ENCODE measurements around the gene ADARB2.

GRCh38 chr10:1163831-1164230 lies 573.5 kb downstream of the ADARB2 start:
- TF ChIP-seq TAF1 (IDR thresholded peaks at IDR 0.05; ENCODE audit: borderline replicate concordance, insufficient read depth, low read length) (no peak), POLR2AphosphoS5 (IDR thresholded peaks at IDR 0.05; ENCODE audit: low read depth, low read length) (no peak), REST (IDR thresholded peaks at IDR 0.05; ENCODE audit: insufficient read depth in 1 of 2, low read depth in 2 of 2, low read length in 2 of 2) (no peak)
